Progenitor cell of endocrine pancreas (in vitro differentiated cells): ENCODE data around the gene ANKRD49. TPM values are rescaled to one million over a fixed set of nuclear protein-coding genes. Genes with fewer than 3 reads are reported as not detected.

Experiments used
- DNase-seq: peaks from one replicate; pipeline ENCODE4 v3.0.0; 2021; ENCODE audit warnings: low spot score; ENCODE audit not compliant: unreplicated experiment
- H3K27ac Mint-ChIP-seq: 2 replicates; pipeline ENCODE4 v1.8.0; 2021; ENCODE audit warnings: mild to moderate bottlenecking, moderate library complexity, mixed read lengths
- H3K27me3 Mint-ChIP-seq: 2 replicates; pipeline ENCODE4 v1.8.0; 2021; ENCODE audit warnings: mixed read lengths
- H3K36me3 Mint-ChIP-seq: 2 replicates; pipeline ENCODE4 v1.8.0; 2022; ENCODE audit warnings: mixed read lengths; ENCODE audit not compliant: insufficient read depth
- H3K4me1 Mint-ChIP-seq: 2 replicates; pipeline ENCODE4 v1.8.0; 2021; ENCODE audit warnings: low read depth, mixed read lengths
- H3K4me3 Mint-ChIP-seq: 2 replicates; pipeline ENCODE4 v1.8.0; 2021; ENCODE audit warnings: low read depth, mild to moderate bottlenecking, moderate library complexity, mixed read lengths
- H3K9me3 Mint-ChIP-seq: 2 replicates; pipeline ENCODE4 v1.8.0; 2021; ENCODE audit warnings: low read depth, mixed read lengths
- CTCF ChIP-seq: fragments of 200-600 bp; sonication (generic); IDR thresholded peaks from one replicate; pipeline ENCODE4 v1.5.0; 2021; ENCODE audit warnings: antibody characterized with exemption, mild to moderate bottlenecking; ENCODE audit not compliant: unreplicated experiment
- total RNA-seq: library from RNA; stranded (reverse); gene quantifications from 2 replicates; pipeline ENCODE4 v1.2.1, GENCODE V29; 2021

Gene ANKRD49
- total RNA-seq, 1 donor from 2014 or later: 23.0 TPM

GRCh38 chr11:94450048-94450447 is 43.7 kb upstream of the ANKRD49 start:
- TF ChIP-seq CTCF: no peak
- Mint-ChIP-seq H3K4me1 (peaks cover 9% of the 10 kb centered on the region), H3K27ac (no peak overlapping the region), H3K4me3 (no peak overlapping the region), H3K27me3 (peaks cover 15% of the 10 kb centered on the region), H3K36me3 (peaks cover 13% of the 10 kb centered on the region), H3K9me3 (no peaks in the 10 kb centered on the region)
- no peak for DNase-seq

- peaks cover 10% of the 10 kb centered on the region for H3K36me3 Mint-ChIP-seq
- peaks cover 13% of the 10 kb centered on the region for H3K4me1 Mint-ChIP-seq
- no peak for TF ChIP-seq CTCF
- no peak overlapping the region for H3K4me3 Mint-ChIP-seq
- H3K27ac Mint-ChIP-seq: no peak overlapping the region
- H3K27me3 Mint-ChIP-seq: peaks cover 12% of the 10 kb centered on the region
- H3K9me3 Mint-ChIP-seq: no peaks in the 10 kb centered on the region
- DNase-seq: no peak
These were observed 40.8 kb upstream of the ANKRD49 start for GRCh38 chr11:94452988-94453387.

GRCh38 chr11:94454301-94454700 is 39.5 kb upstream of the ANKRD49 start:
- H3K36me3 Mint-ChIP-seq: peaks cover 11% of the 10 kb centered on the region
- no peak overlapping the region for H3K27ac Mint-ChIP-seq
- DNase-seq: no peak
- H3K9me3 Mint-ChIP-seq: no peaks in the 10 kb centered on the region
- H3K4me1 Mint-ChIP-seq: peaks cover 12% of the 10 kb centered on the region
- H3K4me3 Mint-ChIP-seq: no peak overlapping the region
- TF ChIP-seq CTCF: no peak
- H3K27me3 Mint-ChIP-seq: peaks cover 7% of the 10 kb centered on the region

- DNase-seq: no peak
- Mint-ChIP-seq H3K4me1 (peaks cover 4% of the 10 kb centered on the region), H3K4me3 (no peak overlapping the region), H3K27ac (no peak overlapping the region), H3K9me3 (no peaks in the 10 kb centered on the region), H3K27me3 (peaks cover 5% of the 10 kb centered on the region), H3K36me3 (peaks cover 20% of the 10 kb centered on the region)
- no peak for TF ChIP-seq CTCF
These were observed 37.9 kb upstream of the ANKRD49 start for GRCh38 chr11:94455861-94456260.

- peaks cover 26% of the 10 kb centered on the region for H3K36me3 Mint-ChIP-seq
- no peak for TF ChIP-seq CTCF
- H3K4me3 Mint-ChIP-seq: no peak overlapping the region
- no peak for DNase-seq
- peak overlapping the region; percentile 68 for H3K27ac Mint-ChIP-seq
- no peaks in the 10 kb centered on the region for H3K9me3 Mint-ChIP-seq
- peaks cover 4% of the 10 kb centered on the region for H3K4me1 Mint-ChIP-seq
- peaks cover 3% of the 10 kb centered on the region for H3K27me3 Mint-ChIP-seq
These were observed 36.4 kb upstream of the ANKRD49 start for GRCh38 chr11:94457118-94458029.
